Breast epithelium (tissue), 4 donors: ENCODE measurements around the gene RCBTB1. TPM values are rescaled to one million over a fixed set of nuclear protein-coding genes. Genes with fewer than 3 reads are reported as not detected.

ENCODE experiments used
- DNase-seq, 2 donors: peaks; one replicate each; pipeline ENCODE4 v3.0.0-alpha.2; 2019; ENCODE audit warnings: low spot score in 2 of 2
- H3K27ac ChIP-seq, 2 donors: fragments of 200-600 bp; sonication (generic) in 1 of 2; one replicate each; pipeline ENCODE4 v1.5.1; 2016 to 2019; ENCODE audit warnings: mild to moderate bottlenecking in 1 of 2
- H3K27me3 ChIP-seq, 2 donors: fragments of 200-600 bp; sonication (generic) in 1 of 2; one replicate each; pipeline versions ENCODE4 v1.5.1 to v1.6.0; 2017 to 2019; ENCODE audit warnings: control low read depth in 1 of 2, mild to moderate bottlenecking in 1 of 2
- H3K36me3 ChIP-seq: fragments of 200-600 bp; one replicate; pipeline ENCODE4 v1.5.1; 2019
- H3K4me1 ChIP-seq, 2 donors: fragments of 200-600 bp; sonication (generic); one replicate each; pipeline ENCODE4 v1.5.1; 2016 to 2019; ENCODE audit warnings: control low read depth in 1 of 2
- H3K4me3 ChIP-seq, 3 donors: fragments of 200-600 bp; sonication (generic); 1 replicate in 2 of 3; 2 replicates in 1 of 3; pipeline ENCODE4 v1.5.1; 2016 to 2019; ENCODE audit warnings: mild to moderate bottlenecking in 3 of 3, moderate library complexity in 2 of 3
- H3K9me3 ChIP-seq, 2 donors: fragments of 200-600 bp; sonication (generic) in 1 of 2; one replicate each; pipeline ENCODE4 v1.5.1; 2016 to 2019; ENCODE audit warnings: control low read depth in 1 of 2
- CTCF ChIP-seq, 3 donors: fragments of 450-650 bp; IDR thresholded peaks; one replicate each; pipeline ENCODE4 v1.5.1; 2016 to 2017; ENCODE audit warnings: antibody characterized with exemption in 3 of 3, mild to moderate bottlenecking in 3 of 3, moderate library complexity in 3 of 3
- POLR2A ChIP-seq: fragments of 450-650 bp; IDR thresholded peaks from one replicate; pipeline ENCODE4 v1.6.1; 2016; ENCODE audit warnings: antibody characterized with exemption, mild to moderate bottlenecking, moderate library complexity
- POLR2AphosphoS5 ChIP-seq, 3 donors: sonication (generic); formaldehyde crosslinking; IDR thresholded peaks; one replicate each; pipeline ENCODE4 v1.6.1; 2017; ENCODE audit warnings: antibody characterized with exemption in 3 of 3
- intact Hi-C: fragments of 100-400 bp; cut with DNase I; formaldehyde crosslinking; loops from one replicate; pipeline ENCODE4 v1.15.1; 2023; ENCODE audit warnings: low total_unique reads
- total RNA-seq, 3 donors: library from RNA; depleted of rRNA; stranded (reverse); fragments of >200 nt; gene quantifications; one replicate each; pipeline ENCODE4 v1.1.0, GENCODE V29; 2016

Gene RCBTB1
- total RNA-seq, 3 donors from 2014 or later: 13.8 to 18.4 (median 17.9) TPM

GRCh38 chr13:49587311-49587847, 2.0 kb upstream of the RCBTB1 start:
- no peaks in the 10 kb centered on the region for H3K27me3 ChIP-seq
- no peak overlapping the region for H3K4me3 ChIP-seq
- TF ChIP-seq CTCF (IDR thresholded peaks at IDR 0.05): no peak
- TF ChIP-seq POLR2AphosphoS5 (IDR thresholded peaks at IDR 0.05): no peak
- TF ChIP-seq POLR2A: no peak
- no peak overlapping the region for H3K27ac ChIP-seq
- peaks cover 0 to 4% of the 10 kb centered on the region in 2 donors for H3K4me1 ChIP-seq
- no peaks in the 10 kb centered on the region for H3K9me3 ChIP-seq
- no peaks in the 10 kb centered on the region for H3K36me3 ChIP-seq
- DNase-seq: no peak
- intact Hi-C loops: no loop called here

GRCh38 chr13:49586717-49587116, 1.4 kb upstream of the RCBTB1 start:
- Histone ChIP-seq H3K27ac (no peak overlapping the region), H3K4me3 (no peak overlapping the region), H3K4me1 (peaks cover 0 to 4% of the 10 kb centered on the region in 2 donors), H3K36me3 (no peaks in the 10 kb centered on the region), H3K27me3 (no peaks in the 10 kb centered on the region), H3K9me3 (no peaks in the 10 kb centered on the region)
- TF ChIP-seq POLR2AphosphoS5 (IDR thresholded peaks at IDR 0.05) (no peak), CTCF (IDR thresholded peaks at IDR 0.05) (no peak), POLR2A (no peak)
- no peak for DNase-seq
- intact Hi-C loops: no loop called here

- H3K4me1 ChIP-seq: peaks cover 0 to 4% of the 10 kb centered on the region in 2 donors
- H3K27ac ChIP-seq: peak overlapping the region; percentile 71 to 90
Measured at GRCh38 chr13:49584771-49585182, 581 bp downstream of the RCBTB1 start.

GRCh38 chr13:49580980-49581680, 4.2 kb downstream of the RCBTB1 start:
- Histone ChIP-seq H3K36me3 (no peaks in the 10 kb centered on the region), H3K4me1 (peaks cover 0 to 4% of the 10 kb centered on the region in 2 donors), H3K27ac (no peak overlapping the region), H3K4me3 (no peak overlapping the region), H3K9me3 (no peaks in the 10 kb centered on the region), H3K27me3 (no peaks in the 10 kb centered on the region)
- DNase-seq: no peak
- TF ChIP-seq POLR2A (no peak), POLR2AphosphoS5 (IDR thresholded peaks at IDR 0.05) (no peak), CTCF (IDR thresholded peaks at IDR 0.05) (no peak)
- intact Hi-C loops: no loop called here

More at GRCh38 chr13:49584771-49585182, 581 bp downstream of the RCBTB1 start:
- intact Hi-C loops: no loop called here
- Histone ChIP-seq H3K9me3 (no peaks in the 10 kb centered on the region), H3K27me3 (no peaks in the 10 kb centered on the region), H3K36me3 (no peaks in the 10 kb centered on the region), H3K4me3 (peak overlapping the region; percentile 60 to 80 (median 69))
- DNase-seq: no peak
- TF ChIP-seq CTCF (IDR thresholded peaks at IDR 0.05) (no peak), POLR2A (no peak), POLR2AphosphoS5 (IDR thresholded peaks at IDR 0.05) (no peak)

GRCh38 chr13:49579501-49579900, 5.9 kb downstream of the RCBTB1 start:
- Histone ChIP-seq H3K9me3 (no peaks in the 10 kb centered on the region), H3K4me1 (peaks cover 0 to 2% of the 10 kb centered on the region in 2 donors), H3K4me3 (no peak overlapping the region), H3K27me3 (no peaks in the 10 kb centered on the region), H3K27ac (no peak overlapping the region), H3K36me3 (no peaks in the 10 kb centered on the region)
- no peak for TF ChIP-seq CTCF (IDR thresholded peaks at IDR 0.05)
- TF ChIP-seq POLR2AphosphoS5 (IDR thresholded peaks at IDR 0.05): no peak
- TF ChIP-seq POLR2A: no peak
- intact Hi-C loops: no loop called here
- no peak for DNase-seq
